GM21786 (cell line): ENCODE results near the gene GTF2IRD2.
"Not testable (repeated sequence)": the region's sequence is repeated elsewhere in the genome, so short reads cannot be mapped to it uniquely, and the experiment has no call there.

Experiments used
- ATAC-seq: cut with Tn5 transposase; IDR thresholded peaks from one replicate; pipeline ENCODE4 v1.9.1; 2021; ENCODE audit not compliant: unreplicated experiment

GTF2IRD2 gene

GRCh38 chr7:74788369-74789150 lies 62.8 kb downstream of the GTF2IRD2 start:
- peak; percentile 87 for ATAC-seq

GRCh38 chr7:74783595-74783994 lies 67.8 kb downstream of the GTF2IRD2 start:
- not testable (repeated sequence) for ATAC-seq

- not testable (repeated sequence) for ATAC-seq
These were observed 69.7 kb downstream of the GTF2IRD2 start for GRCh38 chr7:74781746-74782145.

GRCh38 chr7:74779053-74779452 lies 72.4 kb downstream of the GTF2IRD2 start:
- ATAC-seq, result not testable (repeated sequence)

- not testable (repeated sequence) for ATAC-seq
These were observed 76.3 kb downstream of the GTF2IRD2 start for GRCh38 chr7:74775111-74775510.

- ATAC-seq, result peak; percentile 80
These were observed 77.3 kb downstream of the GTF2IRD2 start, which contains the start of gene NCF1 for GRCh38 chr7:74773760-74774750. Gene NCF1, plus strand, starts transcription at chr7:74774011. Its CDS starts 21 bp downstream, at chr7:74774032.

GRCh38 chr7:74772093-74772492 lies 79.3 kb downstream of the GTF2IRD2 start:
- not testable (repeated sequence) for ATAC-seq

- not testable (repeated sequence) for ATAC-seq
These were observed 81.3 kb downstream of the GTF2IRD2 start for GRCh38 chr7:74770062-74770461.

GRCh38 chr7:74766991-74767390 lies 84.4 kb downstream of the GTF2IRD2 start:
- ATAC-seq, result not testable (repeated sequence)

- peak; percentile 32 for ATAC-seq
These were observed 84.9 kb downstream of the GTF2IRD2 start for GRCh38 chr7:74766509-74766908.

GRCh38 chr7:74765205-74765918 lies 86.0 kb downstream of the GTF2IRD2 start:
- ATAC-seq, result not testable (repeated sequence)

GRCh38 chr7:74758982-74759381 lies 92.4 kb downstream of the GTF2IRD2 start:
- not testable (repeated sequence) for ATAC-seq

- not testable (repeated sequence) for ATAC-seq
These were observed 93.1 kb downstream of the GTF2IRD2 start for GRCh38 chr7:74758268-74758667.

- ATAC-seq, result not testable (repeated sequence)
These were observed 94.7 kb downstream of the GTF2IRD2 start for GRCh38 chr7:74756673-74757072.

GRCh38 chr7:74753921-74754482 lies 97.4 kb downstream of the GTF2IRD2 start:
- ATAC-seq, result not testable (repeated sequence)
